Erythroblast (primary cell): ENCODE results near the gene LIF.

Experiments
- GATA1 ChIP-seq: IDR thresholded peaks from 2 replicates; pipeline ENCODE4 v1.6.1; 2011; ENCODE audit warnings: low read depth, mild to moderate bottlenecking, control low read depth, low read length, moderate library complexity
- POLR2A ChIP-seq: IDR thresholded peaks from 2 replicates; pipeline ENCODE4 v1.6.1; 2011; ENCODE audit warnings: mild to moderate bottlenecking, low read length

DNA sequence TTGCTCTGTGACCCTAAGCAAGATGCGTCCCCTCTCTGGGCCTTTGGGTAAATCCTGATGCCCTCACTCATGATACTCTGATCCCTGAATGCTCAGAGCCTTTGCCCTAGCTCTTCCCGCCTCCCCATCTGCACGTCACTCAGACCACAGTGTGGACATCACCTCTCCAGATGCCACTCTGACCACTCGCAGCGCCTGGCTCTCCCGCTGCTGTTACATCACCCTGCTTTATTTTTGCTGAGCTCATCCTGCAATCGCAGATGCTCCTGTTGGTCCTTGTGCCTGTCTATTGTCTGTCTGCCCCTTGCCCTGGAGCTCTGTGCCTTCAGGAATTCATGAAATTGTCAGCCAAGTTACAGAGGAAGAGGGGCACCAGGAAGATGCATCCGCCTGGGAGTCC is 14.6 kb upstream of the LIF start:
- TF ChIP-seq POLR2A = peak; percentile 29
- no peak for TF ChIP-seq GATA1
